ENCODE results near the gene RER1.

Gene RER1

GRCh38 chr1:2422523-2422922 lies 30.9 kb downstream of the RER1 start:
- DNase-seq (ENCODE audit: low read depth in 1 of 2, low spot score in 1 of 2) = no peak

GRCh38 chr1:2425892-2426291 lies 34.3 kb downstream of the RER1 start:
- no peak for DNase-seq (ENCODE audit: low read depth in 1 of 2, low spot score in 1 of 2)

DNA sequence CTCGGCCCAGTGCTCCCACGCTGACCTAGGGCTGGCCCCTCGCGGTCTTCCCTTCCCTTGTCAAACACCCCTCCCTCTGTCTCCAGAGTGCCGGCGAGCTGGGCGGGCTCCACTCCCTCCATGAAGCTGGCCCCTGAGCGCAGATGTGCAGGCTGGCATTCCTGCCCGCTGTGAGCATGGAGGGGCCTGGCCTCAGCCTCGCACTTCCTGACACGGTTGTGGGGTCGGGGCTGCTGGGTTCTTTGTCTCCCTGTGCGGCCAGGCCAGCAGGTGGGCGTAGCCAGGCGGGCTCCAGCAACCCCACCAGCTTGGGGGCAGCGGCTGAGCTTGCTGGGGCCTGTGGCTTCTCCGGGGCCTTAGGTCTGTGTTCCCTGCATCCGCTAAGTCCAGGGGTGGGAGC lies 34.9 kb downstream of the RER1 start:
- no peak for DNase-seq (ENCODE audit: low read depth in 1 of 2, low spot score in 1 of 2)

DNA sequence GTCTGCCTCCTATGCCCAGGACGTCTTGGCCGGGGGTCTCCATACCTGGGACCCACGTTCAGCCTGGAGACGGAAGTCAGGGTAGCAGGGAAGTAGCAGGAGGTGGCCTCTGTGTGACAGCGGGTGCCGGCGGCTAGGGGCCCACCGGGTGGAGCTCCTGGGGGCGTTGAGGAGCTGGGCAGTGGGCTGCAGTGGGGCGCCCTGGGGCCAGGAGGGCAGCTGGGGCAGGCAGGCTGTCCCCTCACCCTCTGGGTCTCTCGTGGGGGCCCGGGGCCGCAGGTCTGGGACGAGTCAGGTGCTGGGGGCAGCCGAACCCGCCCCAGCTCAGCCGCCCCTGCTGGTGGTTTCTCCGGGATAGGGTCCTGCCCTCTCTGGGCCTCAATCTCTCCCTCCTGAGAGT lies 35.4 kb downstream of the RER1 start:
- DNase-seq (ENCODE audit: low read depth in 1 of 2, low spot score in 1 of 2) = no peak

- no peak for DNase-seq (ENCODE audit: low read depth in 1 of 2, low spot score in 1 of 2)
Measured at GRCh38 chr1:2427976-2428375, 36.3 kb downstream of the RER1 start.

GRCh38 chr1:2428490-2428889 lies 36.8 kb downstream of the RER1 start:
- no peak for DNase-seq (ENCODE audit: low read depth in 1 of 2, low spot score in 1 of 2)

DNA sequence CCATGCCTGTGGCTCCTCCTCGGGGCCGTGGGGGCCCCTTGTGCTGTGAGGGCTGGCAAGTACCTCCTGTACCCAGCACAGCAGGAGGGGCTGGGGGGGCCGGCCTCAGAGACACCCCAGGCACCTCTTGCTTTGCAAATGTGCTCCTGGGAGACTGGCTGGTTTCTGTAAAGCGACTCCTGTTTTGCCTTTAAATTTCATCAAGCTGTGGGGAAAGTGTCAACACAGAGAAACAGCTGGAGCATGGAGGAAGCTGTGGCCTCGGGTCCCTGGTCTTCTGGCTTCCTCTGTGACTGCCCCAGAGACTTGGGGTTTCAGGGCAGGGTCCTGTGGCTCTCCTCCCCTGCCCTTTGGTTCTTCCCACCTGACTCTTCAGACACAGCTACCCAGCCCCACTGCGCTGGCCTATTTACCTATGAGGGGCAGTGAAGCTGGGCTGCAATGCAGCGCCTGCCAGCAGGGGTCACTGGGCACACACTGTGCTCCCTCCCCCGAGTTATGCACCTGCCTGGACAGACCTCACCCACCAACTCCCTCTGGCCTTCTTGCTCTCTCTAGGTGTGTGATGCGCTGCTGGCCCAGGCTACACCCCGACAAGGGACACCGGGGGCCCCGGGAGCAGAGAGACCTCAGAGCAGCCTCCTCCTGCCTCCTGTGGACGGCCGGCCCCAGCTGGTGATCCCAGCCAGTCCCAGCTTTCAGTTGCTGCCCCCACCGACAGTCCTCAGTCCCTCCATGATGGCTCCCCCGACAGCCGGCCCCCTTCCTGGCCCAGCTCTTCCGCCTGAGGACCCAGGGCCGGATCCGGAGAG lies 38.3 kb downstream of the RER1 start:
- DNase-seq (ENCODE audit: low read depth in 1 of 2, low spot score in 1 of 2) = no peak

GRCh38 chr1:2430592-2430973 lies 38.9 kb downstream of the RER1 start:
- DNase-seq (ENCODE audit: low read depth in 1 of 2, low spot score in 1 of 2) = no peak

DNA sequence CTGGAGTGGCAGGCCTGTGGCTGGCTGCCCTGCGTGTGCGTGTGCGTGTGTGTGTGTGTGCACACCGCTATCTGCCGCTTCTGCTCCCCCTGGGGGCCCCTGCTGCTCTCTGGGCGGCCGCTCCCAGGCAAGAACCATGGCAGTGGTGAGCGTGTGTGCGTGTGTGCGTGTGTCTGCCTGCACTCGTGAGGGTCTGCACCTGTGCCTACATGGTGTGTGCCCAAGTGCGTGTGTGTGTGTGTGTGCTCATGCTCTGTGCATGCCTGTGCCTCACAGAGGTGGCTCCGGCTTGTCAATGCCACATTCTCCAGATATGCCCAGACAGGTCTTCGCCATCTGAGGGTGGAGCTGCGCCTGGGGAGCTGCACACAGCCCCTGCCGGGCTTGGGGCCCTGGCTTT lies 39.5 kb downstream of the RER1 start:
- DNase-seq (ENCODE audit: low read depth in 1 of 2, low spot score in 1 of 2) = no peak

DNA sequence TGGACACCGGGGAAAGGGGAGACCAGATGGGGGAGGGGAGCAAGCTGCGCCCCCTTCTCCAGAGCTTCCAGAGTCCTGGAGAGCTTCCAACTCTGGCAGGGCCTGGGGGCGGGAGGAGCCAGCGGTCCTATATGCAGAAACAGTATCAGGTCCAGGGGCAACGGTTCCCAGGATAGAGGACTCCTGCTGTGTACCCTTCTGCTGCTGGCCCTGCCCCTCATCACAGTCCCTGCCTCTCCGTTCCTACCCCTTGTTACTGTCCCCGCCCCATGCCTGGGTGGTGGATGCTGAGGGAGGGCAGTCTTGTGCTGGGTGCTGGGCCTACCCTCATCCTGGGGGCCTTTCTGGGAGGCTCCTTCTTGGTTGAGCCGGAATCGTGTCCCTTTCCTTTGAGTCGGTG lies 39.9 kb downstream of the RER1 start:
- DNase-seq (ENCODE audit: low read depth in 1 of 2, low spot score in 1 of 2) = no peak

DNA sequence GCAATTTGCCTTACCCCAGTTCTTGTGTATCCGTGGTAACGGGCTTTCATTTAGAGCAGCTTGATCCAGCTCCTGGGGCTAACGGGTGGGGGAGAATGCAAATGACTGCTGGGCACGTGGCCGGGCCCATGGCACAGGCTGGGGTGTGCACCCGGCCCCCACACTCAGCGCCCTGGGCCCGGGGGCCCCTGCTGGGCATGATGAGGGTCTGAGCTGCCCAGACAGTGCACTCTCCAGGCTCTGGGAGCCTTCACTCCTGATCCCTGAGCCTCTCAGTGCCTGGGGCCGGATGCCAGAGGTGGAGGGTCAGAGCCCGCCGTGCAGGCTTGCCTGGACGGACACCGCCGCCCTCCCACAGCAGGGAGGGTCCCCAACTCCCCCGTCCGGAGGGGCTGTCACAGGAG lies 40.8 kb downstream of the RER1 start:
- DNase-seq (ENCODE audit: low read depth in 1 of 2, low spot score in 1 of 2) = no peak

DNA sequence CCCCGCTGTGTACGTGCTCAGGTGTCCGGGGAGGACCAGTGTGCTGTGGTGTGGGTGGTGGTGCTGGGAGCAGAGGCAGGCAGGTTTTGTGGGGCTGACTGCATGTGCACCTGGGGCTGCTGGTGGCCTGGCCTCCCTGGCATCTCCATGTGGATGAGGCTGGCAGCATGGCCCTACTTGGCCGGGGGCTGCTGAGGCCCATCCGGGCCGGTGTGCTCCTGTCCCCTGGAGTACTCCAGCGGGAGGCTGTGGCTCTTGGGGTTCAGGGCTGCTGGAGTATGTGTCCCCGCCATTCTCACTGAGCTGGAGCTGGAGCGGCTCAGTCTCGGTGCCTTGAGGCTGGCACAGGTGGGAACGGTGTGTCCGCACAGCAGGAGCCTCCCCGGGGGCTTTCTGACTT lies 41.6 kb downstream of the RER1 start:
- no peak for DNase-seq (ENCODE audit: low read depth in 1 of 2, low spot score in 1 of 2)

- DNase-seq (ENCODE audit: low read depth in 1 of 2, low spot score in 1 of 2) = no peak
Measured at GRCh38 chr1:2433936-2434655, 42.5 kb downstream of the RER1 start.

GRCh38 chr1:2435091-2435490 lies 43.5 kb downstream of the RER1 start:
- no peak for DNase-seq (ENCODE audit: low read depth in 1 of 2, low spot score in 1 of 2)

GRCh38 chr1:2435746-2436355 lies 44.2 kb downstream of the RER1 start:
- DNase-seq (ENCODE audit: low read depth in 1 of 2, low spot score in 1 of 2) = no peak

DNA sequence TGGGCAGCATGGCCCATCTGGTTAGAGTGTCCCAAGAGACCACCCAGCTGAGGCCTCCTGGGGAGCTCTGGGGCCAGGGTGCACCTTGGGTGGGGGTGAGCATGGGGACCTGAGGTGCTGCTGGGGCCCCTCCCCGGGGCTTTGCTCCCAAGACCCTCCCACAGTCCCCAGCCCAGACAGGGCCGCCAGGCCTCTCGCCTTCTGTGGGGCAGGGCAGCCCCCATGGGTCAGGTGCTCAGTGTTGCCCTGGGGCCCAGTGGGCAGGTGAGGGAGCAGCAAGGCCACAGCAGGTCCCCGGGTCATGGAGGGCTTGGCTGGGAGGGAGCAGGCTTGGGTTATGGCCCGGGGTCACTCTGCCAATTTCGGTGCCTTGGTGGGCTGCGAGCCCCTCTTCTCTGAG lies 45.2 kb downstream of the RER1 start:
- no peak for DNase-seq (ENCODE audit: low read depth in 1 of 2, low spot score in 1 of 2)

DNA sequence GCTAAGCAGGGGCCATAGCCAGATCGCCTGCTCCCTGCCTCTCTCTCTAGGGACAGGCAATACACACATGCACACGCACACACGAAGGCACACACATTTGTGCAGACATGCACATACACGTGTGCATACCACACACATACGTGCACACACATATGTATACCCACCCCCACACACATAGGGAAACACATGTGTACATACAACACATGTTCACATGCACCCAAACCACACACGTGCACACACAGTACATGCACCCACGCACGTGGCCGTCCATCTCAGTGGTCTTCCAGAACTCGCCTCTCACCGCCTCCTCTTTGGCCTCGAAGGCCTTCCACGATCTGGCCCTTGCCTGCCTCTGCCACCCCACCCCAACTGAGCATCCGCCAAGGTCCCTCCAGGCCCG lies 46.0 kb downstream of the RER1 start:
- DNase-seq (ENCODE audit: low read depth in 1 of 2, low spot score in 1 of 2) = no peak

- no peak for DNase-seq (ENCODE audit: low read depth in 1 of 2, low spot score in 1 of 2)
Measured at GRCh38 chr1:2438038-2438437, 46.4 kb downstream of the RER1 start.

- no peak for DNase-seq (ENCODE audit: low read depth in 1 of 2, low spot score in 1 of 2)
Measured at GRCh38 chr1:2438641-2439040, 47.0 kb downstream of the RER1 start.

- DNase-seq (ENCODE audit: low read depth in 1 of 2, low spot score in 1 of 2) = no peak
Measured at GRCh38 chr1:2439369-2439768, 47.7 kb downstream of the RER1 start.

DNA sequence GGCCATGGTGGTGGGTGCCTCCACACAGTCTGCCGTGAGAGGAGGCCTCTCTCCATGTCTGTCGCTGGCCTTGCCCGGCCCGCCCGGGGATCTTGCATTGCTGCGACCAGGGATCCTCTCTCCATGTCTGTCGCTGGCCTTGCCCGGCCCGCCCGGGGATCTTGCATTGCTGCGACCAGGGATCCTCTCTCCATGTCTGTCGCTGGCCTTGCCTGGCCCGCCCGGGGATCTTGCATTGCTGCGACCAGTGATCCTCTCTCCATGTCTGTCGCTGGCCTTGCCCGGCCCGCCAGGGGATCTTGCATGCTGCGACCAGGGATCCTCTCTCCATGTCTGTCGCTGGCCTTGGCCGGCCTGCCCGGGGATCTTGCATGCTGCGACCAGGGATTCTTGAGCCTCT lies 48.7 kb downstream of the RER1 start:
- peak in 1 of 2 donors; percentile 9 for DNase-seq (ENCODE audit: low read depth in 1 of 2, low spot score in 1 of 2)

- DNase-seq (ENCODE audit: low read depth in 1 of 2, low spot score in 1 of 2) = no peak
Measured at GRCh38 chr1:2441746-2442145, 50.1 kb downstream of the RER1 start.

Measured in activated T-helper 1 cell treated with anti-CD3 and anti-CD28 coated beads, Interleukin-2, amount 50 U/mL, for 16 hours (primary cell).